HG03103 (cell line): ENCODE measurements around the gene RFX2.

ENCODE experiments used
- ATAC-seq: cut with Tn5 transposase; IDR thresholded peaks from one replicate; pipeline ENCODE4 v1.9.1; 2021; ENCODE audit warnings: low read depth; ENCODE audit not compliant: unreplicated experiment

The RFX2 gene

GRCh38 chr19:6105444-6105843 is 4.9 kb downstream of the RFX2 start:
- ATAC-seq = no peak

DNA sequence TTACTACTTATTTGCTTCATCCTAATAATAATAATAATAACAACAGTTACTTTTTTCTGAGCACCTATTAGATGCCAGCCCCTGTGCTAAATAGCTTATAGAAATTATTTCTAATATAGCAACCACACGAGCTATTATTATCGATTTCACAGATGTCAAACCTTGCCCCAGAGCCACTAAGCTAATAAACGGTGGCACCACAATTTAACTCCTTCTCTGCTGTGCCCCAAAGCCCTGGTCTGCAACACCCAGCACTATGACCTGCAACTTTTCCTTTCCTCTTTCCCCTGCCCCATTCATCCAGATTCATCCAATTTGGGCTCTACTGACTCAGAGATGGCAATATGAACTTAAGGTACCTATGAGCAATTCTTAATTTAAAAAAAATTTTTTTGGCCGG is 6.4 kb downstream of the RFX2 start:
- no peak for ATAC-seq

GRCh38 chr19:6103217-6103644 is 7.1 kb downstream of the RFX2 start:
- no peak for ATAC-seq

- no peak for ATAC-seq
Measured at GRCh38 chr19:6101991-6102390, 8.3 kb downstream of the RFX2 start.

- ATAC-seq = no peak
Measured at GRCh38 chr19:6101291-6101825, 8.9 kb downstream of the RFX2 start.

DNA sequence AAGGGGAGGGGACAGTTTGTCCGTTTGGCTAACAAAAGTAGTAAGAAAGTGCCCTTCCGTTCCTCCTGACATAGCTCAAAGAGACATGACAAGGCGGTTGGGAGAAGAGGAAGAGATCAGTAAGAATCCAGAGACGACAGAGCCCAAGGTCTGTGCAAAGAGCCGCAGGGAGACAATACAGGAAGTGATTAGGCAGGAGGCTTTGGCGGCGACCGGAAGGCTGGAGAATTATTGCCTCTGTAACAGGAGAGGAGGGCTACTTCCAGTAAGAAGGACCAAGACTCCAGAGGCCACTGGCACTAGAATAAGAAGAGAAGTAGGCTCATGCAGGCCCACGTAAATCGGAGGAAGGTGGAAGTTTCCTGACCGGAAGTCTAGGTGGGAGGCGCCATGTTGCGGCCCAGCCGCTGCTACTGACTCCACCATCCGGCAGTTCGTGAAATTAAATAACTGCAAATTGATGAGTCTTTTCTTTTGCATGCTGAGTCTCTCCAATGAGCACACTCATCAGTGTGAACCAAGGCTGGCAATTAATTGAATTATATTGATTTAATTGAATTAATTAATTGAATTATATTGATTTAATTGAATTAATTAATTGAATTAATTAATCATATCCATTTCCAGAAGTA is 9.9 kb downstream of the RFX2 start:
- no peak for ATAC-seq

DNA sequence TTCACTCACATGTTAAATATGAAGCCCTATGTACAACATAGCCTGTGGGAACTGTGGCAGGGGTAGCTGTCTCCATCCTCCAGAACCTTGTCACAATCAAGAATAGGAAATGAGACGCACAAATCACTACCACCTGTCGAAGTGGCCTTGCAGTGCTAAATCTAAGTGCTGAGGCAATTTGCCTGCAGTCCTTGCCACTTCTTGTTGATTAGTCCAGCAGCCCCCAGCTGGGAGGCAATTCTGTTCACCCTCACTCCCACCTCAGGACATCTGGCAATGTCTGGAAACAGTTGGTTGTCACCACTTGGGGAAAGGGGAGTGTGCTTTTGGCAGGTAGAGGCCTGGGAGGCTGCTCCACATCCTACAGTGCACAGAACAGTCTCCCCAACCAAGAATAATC is 10.7 kb downstream of the RFX2 start:
- ATAC-seq = no peak

DNA sequence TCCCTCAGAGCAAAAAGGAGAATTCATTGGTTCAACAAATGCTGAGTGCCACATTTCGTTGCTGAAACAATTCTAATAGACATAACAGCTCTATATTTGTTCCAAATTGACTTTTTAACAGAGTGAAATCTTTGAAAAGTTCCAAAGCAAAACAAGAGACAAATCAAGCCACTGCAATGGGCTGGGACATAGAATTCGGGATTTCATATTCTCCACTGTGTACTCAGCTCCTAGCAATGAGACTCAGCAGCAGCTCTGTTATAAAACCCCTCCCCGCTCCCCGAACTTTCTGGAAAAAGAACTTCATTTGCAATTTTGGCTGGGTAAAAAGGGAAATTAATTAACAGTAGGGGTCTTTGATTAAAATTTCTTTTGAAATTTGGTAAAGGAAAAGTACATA is 11.3 kb downstream of the RFX2 start:
- no peak for ATAC-seq

DNA sequence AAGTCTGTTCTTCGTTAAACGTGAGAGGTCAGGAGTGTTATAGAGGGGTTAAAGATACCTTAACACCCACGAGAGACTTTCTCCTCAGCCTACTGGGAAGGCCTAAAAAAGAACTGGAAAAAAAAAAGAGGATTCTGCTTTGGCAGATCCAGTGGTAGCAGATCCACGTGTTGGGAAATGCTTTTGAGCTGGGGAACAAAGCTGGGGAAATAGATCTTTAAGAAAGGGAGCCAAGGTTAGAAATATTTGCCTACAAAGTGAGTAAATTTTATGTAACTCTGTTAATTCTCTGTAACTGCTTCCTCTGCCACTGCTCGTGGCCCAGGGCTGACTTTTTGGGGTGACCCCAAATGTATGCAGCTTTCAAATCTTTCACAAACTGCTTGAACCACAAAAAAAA is 11.7 kb downstream of the RFX2 start:
- no peak for ATAC-seq

DNA sequence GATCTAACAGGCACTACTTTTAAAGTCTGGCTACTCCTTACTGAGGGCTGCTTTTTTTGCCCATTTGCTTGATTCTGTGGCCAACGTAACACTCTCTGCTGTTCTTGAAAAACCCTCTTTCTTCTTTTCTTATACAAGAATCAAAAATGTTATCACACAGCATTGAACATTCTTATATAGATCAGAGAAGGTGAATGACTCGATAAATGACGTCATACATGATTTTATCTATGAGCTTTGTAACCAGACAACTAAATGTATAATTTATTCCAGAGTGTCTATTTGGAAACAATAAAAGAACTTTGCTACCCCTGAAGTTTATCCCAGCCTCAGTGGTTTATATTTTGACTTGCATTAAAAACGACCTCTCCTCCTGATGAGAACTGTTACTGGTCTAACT is 12.4 kb downstream of the RFX2 start:
- no peak for ATAC-seq

- no peak for ATAC-seq
Measured at GRCh38 chr19:6095760-6096159, 14.5 kb downstream of the RFX2 start.

GRCh38 chr19:6092329-6093286 is 17.7 kb downstream of the RFX2 start:
- ATAC-seq = no peak

DNA sequence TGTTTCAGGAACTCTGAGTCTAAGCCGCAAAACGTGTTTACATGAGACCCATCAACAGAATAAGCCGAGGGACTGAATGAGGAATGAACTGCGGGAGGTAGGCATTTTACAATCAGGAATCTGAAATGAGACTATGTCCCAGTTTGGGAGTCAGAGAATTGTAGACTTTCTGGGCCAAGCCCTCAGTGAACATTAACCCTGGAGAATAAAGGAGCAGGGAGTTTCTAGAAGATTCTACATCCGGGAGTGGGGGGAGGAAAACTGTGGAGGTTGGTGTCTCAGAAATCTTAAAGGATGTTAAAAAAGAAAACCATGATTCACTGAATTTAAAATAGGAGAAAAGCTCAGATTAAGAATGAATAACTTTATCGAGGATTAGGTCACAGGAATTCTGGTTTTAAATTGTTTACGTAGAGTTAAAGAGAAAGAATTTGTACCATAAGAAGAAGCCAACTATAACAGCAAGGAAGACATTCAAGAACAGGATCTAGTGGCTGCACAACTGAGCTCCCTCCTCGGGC is 18.5 kb downstream of the RFX2 start:
- no peak for ATAC-seq

- no peak for ATAC-seq
Measured at GRCh38 chr19:6090634-6091033, 19.7 kb downstream of the RFX2 start.

DNA sequence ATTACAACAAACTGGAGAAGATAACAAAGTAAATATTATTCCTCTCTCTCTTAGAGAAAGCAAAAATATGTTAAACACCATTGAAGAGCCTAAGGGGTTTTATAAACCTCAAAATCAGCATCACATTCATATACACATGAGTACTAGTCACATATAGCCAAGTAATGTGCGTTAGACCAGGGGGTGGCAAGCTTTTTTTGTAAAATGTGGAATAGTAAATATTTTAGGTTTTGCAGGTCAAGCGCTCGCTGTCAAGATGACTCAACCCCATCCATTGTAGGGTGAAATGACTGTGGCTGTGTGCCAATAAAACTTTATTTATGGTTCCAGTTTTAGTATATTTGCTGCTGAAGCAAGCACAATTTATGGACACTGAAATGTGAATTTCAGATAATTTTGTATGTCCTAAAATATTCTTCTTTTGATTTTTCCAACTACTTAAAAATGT is 21.7 kb downstream of the RFX2 start:
- ATAC-seq = no peak

DNA sequence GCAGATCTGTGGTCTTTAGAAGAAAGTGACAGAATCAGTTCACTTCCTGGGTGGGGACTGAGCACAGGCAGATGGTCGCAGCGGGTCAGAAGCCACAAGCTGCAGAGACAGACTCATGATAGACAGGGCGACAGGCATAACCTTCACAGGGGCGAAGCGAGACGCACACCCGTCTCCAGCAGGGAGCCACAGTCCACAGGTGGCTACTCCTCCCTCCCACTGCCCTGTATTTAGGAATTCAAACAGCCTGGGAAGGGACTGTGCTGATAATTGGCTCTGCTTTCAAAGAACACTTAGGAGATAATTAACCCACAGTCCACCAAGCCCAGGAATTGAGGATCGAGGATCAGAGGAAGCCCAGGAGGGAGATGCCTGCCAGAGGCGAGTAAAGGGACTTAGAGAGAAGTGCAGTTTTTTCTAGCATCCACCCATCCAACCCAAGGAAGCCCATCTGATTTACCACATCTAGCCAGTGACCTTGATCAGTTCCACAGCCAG is 23.2 kb downstream of the RFX2 start:
- ATAC-seq = no peak

DNA sequence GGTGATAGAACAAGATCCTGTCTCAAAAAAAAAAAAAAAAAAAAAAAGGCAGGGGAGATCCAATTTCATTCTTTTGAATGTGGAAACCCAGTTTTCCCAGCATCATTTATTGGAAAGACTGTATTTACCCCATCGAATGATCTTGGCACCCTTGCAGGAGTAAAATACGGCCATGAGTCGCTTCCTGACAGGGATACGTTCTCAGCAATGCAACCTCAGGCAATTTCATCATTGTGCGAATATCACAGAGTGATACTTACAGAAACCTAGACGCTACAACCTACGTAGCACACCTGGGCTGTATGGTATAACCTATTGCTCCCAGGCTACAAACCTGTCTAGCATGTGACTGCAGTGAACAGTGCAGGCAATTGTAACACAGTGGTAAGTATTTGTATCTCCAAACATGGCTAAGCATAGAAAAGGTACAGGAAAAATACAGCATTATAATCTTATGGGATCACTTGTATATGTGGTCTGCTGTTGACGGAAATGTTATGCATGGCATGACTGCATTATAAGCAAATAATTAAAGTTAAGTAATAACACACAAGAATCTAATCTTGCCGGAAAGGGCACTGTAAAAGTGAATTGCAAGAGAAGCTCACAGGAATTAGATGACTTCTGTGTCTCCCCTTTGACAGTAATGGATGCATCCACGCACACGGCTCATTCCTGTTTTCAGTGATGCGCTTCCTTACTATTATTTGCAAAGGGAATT is 24.1 kb downstream of the RFX2 start:
- no peak for ATAC-seq

DNA sequence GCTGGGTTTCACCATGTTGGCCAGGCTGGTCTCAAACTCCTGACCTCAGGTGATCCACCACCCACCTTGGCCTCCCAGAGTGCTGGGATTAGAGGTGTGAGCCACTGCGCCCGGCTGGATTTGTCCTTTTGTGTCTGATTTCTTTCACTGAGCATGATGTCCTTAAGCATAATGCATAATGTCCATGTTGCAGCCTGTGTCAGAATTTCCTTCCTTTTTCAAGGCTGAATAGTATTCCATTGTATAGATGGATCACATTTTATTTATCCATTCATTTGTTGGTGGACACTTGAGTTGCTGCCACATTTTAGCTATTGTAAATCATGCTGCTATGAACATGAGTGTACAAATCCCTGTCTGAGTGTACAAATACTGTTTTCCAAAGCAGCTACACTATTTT is 25.5 kb downstream of the RFX2 start:
- ATAC-seq = no peak

DNA sequence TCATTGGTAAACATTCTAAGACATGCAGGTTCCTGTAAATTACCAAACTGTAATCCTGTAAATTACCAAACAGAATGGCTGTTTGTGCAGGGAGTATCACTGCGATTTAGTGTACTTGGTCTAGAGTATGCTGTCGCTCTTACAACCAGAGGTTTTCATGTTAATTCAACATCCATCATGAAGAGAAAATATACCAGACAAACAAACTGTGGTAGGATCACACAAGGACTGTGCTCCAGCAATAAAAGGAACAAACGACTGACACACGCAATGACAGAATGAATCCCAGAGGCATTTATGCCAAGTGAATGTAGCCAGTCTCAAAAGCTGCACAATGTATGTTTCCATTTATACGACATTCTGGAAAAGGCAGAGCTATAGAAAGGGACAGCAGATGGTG is 31.2 kb downstream of the RFX2 start:
- ATAC-seq = no peak

GRCh38 chr19:6078068-6078467 is 32.2 kb downstream of the RFX2 start:
- no peak for ATAC-seq
